NCI-H748 (cell line): Measurements from ENCODE around the gene NTRK3.
"Not testable (repeated sequence)": the region's sequence is repeated elsewhere in the genome, so short reads cannot be mapped to it uniquely, and the experiment has no call there.

Experiments
- DNase-seq: peaks from one replicate; lab custom pipeline; 2025; ENCODE audit not compliant: unreplicated experiment; lab: John Stamatoyannopoulos, UW

The NTRK3 gene

GRCh38 chr15:88080616-88081015, 175.9 kb downstream of the NTRK3 start:
- DNase-seq = no peak

GRCh38 chr15:88077296-88078020, 179.1 kb downstream of the NTRK3 start:
- no peak for DNase-seq

GRCh38 chr15:88076328-88076727, 180.2 kb downstream of the NTRK3 start:
- DNase-seq = no peak

GRCh38 chr15:88075102-88075501, 181.4 kb downstream of the NTRK3 start:
- DNase-seq = no peak

- DNase-seq = no peak
These were observed 182.2 kb downstream of the NTRK3 start for GRCh38 chr15:88074386-88074785.

- peak; percentile 14 for DNase-seq
These were observed 183.2 kb downstream of the NTRK3 start for GRCh38 chr15:88073391-88073691.

- DNase-seq = no peak
These were observed 183.7 kb downstream of the NTRK3 start for GRCh38 chr15:88072598-88073390.

GRCh38 chr15:88072133-88072532, 184.4 kb downstream of the NTRK3 start:
- not testable (repeated sequence) for DNase-seq

- no peak for DNase-seq
These were observed 185.4 kb downstream of the NTRK3 start for GRCh38 chr15:88071141-88071540.

- no peak for DNase-seq
These were observed 187.0 kb downstream of the NTRK3 start for GRCh38 chr15:88069561-88069960.

- no peak for DNase-seq
These were observed 189.2 kb downstream of the NTRK3 start for GRCh38 chr15:88067331-88067685.

- no peak for DNase-seq
These were observed 189.8 kb downstream of the NTRK3 start for GRCh38 chr15:88066636-88067330.

GRCh38 chr15:88061452-88061851, 195.1 kb downstream of the NTRK3 start:
- no peak for DNase-seq

- DNase-seq = no peak
These were observed 196.2 kb downstream of the NTRK3 start for GRCh38 chr15:88060383-88060782.

GRCh38 chr15:88057836-88058235, 198.7 kb downstream of the NTRK3 start:
- no peak for DNase-seq

- no peak for DNase-seq
These were observed 207.0 kb downstream of the NTRK3 start for GRCh38 chr15:88049506-88049905.

GRCh38 chr15:88048755-88049154, 207.8 kb downstream of the NTRK3 start:
- DNase-seq = no peak

GRCh38 chr15:88048237-88048636, 208.3 kb downstream of the NTRK3 start:
- no peak for DNase-seq

GRCh38 chr15:88046576-88047129, 209.9 kb downstream of the NTRK3 start:
- DNase-seq = no peak

GRCh38 chr15:88043396-88043795, 213.1 kb downstream of the NTRK3 start:
- DNase-seq = no peak

- peak; percentile 16 for DNase-seq
These were observed 214.5 kb downstream of the NTRK3 start for GRCh38 chr15:88042047-88042446.

- no peak for DNase-seq
These were observed 216.0 kb downstream of the NTRK3 start for GRCh38 chr15:88040516-88040915.
